Fibroblast of skin of back (primary cell): ENCODE measurements around the gene CD22.
"Not testable (repeated sequence)": the region's sequence is repeated elsewhere in the genome, so short reads cannot be mapped to it uniquely, and the experiment has no call there.

Experiments used
- DNase-seq: peaks from one replicate; pipeline ENCODE4 v3.0.0-alpha.2; 2013

CD22 gene

DNA sequence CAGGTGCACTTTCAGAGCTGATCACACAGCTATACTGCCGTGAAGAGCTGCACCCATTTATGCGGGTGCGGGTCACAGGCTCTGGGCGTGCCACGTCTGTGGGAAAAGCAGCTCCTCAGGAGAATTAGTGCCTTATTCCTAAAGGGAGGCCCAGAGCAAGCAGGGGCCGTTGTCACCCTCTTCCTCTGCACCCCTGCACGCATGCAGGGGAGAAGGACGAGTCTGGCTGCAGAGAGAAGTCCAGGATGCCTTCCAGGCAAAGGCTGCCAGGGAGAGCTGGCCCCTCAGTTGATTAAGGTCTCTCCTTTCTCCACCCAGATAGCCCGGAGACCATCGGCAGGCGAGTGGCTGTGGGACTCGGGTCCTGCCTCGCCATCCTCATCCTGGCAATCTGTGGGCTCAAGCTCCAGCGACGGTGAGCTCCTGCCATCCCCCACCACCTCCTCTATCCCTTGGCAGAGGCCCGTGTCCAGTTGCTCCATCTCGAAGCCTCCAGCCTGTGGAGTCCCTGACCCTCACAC is 15.6 kb downstream of the CD22 start:
- no peak for DNase-seq

DNA sequence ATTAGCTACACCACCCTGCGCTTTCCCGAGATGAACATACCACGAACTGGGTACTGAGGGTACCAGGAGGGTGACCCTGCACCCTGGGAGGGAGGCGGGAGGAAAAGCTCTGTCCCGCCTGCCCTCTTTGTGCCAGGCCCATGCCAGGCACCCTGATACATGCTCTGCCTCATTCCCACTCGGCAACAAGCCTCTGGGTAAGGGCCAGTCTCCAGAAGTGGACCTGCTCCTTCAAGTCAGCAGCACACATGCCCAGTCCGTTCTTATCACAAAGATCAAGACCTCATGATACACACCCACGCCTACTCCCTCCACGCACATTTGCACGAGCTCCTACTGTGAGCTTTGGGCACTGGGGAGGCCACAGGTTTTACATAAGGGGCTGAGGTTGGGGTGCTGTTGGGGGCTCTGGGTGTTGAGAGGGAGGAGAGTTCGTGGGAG is 16.7 kb downstream of the CD22 start:
- DNase-seq, result no peak

DNA sequence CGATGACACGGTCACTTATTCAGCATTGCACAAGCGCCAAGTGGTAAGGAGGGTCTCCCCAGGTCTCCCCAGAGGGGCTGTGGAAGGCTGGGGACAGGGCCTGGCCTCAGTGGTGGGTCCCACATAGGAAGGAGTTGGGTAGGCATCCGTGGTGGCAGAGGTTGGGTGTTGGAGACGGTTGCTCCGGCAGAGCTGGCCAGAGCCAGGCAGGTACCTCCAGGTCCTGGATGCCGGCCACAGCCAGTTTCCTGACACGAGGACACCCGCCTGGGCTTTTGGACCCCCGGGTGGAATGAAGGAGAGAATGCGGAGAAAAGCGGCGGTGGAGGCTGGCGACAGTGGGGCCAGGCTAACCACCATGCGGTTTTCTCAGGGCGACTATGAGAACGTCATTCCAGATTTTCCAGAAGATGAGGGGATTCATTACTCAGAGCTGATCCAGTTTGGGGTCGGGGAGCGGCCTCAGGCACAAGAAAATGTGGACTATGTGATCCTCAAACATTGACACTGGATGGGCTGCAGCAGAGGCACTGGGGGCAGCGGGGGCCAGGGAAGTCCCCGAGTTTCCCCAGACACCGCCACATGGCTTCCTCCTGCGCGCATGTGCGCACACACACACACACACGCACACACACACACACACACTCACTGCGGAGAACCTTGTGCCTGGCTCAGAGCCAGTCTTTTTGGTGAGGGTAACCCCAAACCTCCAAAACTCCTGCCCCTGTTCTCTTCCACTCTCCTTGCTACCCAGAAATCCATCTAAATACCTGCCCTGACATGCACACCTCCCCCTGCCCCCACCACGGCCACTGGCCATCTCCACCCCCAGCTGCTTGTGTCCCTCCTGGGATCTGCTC is 17.4 kb downstream of the CD22 start:
- no peak for DNase-seq

DNA sequence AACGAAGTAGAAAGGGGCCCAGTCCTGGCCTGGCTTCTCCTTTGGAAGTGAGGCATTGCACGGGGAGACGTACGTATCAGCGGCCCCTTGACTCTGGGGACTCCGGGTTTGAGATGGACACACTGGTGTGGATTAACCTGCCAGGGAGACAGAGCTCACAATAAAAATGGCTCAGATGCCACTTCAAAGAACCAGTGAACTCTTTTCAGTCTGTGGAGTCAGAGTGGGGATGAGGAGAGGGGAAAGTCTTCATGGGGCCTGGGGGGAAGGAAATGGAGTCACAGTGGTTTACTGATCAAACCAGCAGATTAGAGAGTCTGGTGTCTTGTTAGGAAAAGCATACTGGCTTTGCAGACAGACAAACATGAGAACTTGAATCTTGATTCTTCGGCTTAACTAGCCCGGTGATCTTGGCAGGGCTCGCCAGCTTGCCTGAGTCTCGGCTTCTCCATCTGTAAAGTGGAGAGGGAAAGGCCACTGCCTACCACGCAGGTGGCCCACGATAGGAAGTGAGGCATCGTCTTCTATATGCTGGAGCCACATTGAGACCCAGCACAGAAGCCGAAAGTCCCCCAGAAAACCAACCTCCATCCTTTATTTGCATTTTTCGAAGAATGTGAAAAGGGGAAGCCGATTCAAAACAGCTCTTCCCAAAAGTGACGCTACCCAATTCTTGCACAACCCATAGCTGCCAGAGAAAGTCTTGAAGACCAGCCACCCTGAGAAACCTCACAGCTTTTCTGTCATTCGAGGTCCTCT is 18.4 kb downstream of the CD22 start, which contains the start of gene FFAR1:
Gene FFAR1 (plus strand): TSS at position 732 of the 759 bp plus-strand sequence. CDS start 3,650 bp downstream, outside the sequence.
- no peak for DNase-seq

DNA sequence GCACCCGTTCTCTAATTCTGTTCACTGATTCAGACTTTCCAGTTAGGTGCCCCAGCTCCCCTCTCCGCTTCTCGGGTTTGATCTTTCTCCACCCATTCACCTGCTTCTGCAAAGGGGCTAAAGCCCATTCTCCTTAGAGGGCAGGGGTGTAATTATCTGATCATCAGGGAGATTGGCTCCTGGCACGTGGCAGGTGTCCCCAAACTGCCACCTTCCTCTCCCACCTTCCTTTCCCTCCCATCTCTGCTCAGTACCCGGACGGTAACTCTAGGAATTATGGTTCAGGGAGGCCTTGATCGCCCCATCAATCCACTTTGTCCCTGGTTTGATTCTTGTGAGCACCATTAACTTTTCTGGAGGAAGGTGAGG is 18.9 kb downstream of the CD22 start:
- DNase-seq, result no peak

DNA sequence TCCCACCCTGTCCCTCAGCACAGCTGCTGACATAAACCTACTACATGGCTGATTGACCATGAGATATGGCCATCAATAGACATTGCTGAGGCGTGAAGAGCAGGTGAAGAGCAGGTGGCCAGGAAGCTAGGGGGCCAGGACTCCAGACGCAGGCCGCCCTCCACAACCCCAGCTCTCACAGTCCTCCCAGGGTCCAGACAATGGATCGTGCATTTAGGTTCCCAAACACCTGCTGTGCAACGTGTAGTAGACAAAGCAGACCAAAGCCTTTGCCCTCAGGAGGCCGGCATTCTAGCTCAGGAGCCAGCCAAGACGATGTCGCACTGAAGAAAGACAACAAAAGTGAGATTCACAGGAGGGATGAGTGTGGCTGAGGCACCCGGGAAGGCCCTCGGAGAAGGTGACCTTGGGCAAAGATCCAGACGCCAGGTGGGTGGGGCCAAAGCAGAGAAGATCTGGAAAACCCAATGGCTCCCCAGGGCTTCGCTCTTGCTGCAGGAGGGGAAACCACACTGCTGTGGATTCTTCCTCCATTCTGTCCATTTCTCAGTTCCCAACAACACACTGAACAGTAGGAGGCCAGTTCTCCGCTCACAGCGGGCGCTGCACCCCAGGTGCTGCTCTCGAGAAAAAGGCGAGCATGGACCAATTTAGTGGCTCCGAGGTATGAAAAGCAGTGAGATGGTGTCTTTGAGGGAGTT is 20.1 kb downstream of the CD22 start:
- no peak for DNase-seq

DNA sequence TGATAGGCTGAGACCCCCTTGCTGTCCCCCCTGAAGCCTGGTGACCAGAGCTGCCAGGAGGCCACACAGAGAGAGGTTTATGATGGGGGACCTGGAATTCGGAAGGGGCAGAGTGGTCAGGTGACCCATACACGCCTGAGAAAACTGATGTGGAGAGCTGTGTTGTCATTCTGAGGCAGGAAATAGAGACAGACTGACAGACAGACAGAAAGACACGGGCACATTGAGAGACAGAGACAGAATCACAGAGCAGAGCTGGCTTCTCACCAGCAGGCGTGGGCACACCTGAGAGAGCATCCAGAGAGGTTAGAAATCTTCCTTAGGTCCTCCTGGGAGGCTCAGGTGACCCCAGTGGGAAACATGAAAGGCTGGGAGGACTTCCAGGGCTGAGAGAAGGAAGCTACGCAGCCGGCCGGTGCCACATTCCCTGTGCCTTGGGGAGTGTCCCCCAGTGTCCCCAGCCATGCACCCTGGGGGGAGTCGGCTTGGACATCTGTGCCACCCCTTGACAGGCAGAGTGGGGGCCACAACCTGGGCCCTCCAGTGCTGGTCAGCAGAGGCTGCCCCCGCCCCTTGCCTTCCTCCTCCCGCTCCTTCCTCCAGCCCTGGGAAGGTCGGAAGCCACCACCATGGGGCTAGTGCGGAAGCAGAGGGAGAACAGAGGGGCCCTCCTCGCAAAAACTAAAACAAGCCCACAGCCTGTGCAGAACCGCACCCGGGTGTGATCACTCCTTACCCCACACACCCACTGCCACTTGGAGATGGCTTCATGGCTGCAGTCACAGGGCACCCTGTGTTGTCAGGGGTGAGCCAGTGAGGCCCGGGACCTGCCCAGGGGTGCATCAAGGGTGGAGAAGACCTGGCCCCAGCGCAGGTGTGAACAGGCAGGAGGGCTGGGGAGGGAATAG is 20.9 kb downstream of the CD22 start:
- no peak for DNase-seq

DNA sequence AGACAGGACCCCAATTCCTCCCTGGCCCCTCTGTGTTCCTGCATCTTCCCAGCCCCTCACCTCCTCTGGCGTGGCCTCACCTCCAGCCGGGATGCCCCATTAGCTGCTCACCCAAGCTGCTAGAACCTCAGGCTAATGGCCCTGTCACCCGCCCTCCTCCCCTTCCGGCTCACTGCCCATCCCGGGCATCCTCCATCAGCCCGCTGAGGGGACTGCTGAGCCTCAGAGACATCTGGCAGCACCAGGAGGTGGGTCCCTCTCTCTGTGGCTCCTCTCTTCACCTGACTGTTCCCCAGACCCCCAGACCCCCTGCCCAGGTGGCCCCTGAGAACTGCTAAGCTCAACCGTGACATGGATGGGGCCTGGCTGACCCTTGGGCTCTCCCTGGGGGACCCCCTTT is 21.6 kb downstream of the CD22 start:
- DNase-seq, result no peak

DNA sequence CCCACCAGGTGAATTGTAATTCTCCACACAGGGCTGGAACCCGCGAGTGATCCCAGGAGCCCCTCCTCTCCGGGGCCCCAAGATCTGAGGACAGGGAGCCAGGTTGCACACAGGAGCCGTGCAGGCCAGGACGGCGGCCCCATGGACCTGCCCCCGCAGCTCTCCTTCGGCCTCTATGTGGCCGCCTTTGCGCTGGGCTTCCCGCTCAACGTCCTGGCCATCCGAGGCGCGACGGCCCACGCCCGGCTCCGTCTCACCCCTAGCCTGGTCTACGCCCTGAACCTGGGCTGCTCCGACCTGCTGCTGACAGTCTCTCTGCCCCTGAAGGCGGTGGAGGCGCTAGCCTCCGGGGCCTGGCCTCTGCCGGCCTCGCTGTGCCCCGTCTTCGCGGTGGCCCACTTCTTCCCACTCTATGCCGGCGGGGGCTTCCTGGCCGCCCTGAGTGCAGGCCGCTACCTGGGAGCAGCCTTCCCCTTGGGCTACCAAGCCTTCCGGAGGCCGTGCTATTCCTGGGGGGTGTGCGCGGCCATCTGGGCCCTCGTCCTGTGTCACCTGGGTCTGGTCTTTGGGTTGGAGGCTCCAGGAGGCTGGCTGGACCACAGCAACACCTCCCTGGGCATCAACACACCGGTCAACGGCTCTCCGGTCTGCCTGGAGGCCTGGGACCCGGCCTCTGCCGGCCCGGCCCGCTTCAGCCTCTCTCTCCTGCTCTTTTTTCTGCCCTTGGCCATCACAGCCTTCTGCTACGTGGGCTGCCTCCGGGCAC is 22.6 kb downstream of the CD22 start:
- no peak for DNase-seq

DNA sequence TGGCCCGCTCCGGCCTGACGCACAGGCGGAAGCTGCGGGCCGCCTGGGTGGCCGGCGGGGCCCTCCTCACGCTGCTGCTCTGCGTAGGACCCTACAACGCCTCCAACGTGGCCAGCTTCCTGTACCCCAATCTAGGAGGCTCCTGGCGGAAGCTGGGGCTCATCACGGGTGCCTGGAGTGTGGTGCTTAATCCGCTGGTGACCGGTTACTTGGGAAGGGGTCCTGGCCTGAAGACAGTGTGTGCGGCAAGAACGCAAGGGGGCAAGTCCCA is 23.1 kb downstream of the CD22 start:
- DNase-seq, result no peak

DNA sequence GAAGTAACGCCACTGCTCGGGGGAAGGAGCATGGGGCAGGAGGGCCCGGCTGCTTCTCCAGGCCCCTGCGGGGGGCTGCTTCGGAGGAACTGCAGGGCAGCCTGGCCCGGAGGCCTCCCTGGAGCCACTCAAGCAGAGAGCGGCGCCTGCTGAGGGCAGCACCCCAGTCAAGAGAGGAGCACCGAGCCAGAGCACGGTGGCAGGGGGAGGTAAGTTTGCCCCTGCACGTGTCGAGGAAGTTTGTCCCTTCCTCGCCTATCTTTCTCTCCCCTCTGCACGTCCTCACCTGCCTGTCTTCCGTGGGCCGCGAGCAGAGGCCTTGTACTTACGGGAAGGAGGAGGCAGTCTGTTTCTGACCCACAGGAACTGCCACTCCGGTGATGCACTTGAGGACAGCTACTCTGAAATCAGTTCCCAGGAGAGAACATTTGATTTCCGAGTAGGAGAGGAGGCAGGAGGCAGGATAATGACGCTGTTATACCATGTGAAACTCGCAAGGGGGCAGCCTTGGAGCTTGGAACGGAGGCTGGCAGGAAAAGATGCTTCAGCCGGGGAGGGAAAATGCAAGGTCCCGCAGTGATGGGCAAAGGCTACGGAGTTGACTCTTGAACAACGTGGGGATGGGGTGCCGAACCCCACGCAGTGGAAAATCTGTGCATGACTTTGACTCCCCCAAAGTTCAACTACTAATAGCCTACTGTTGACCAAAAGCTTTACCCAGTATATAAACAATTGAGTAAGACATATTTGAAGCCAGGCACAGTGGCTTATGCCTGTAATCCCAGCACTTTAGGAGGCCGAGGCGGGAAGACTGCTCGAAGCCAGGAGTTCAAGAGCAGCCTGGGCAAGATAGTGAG is 23.7 kb downstream of the CD22 start:
- peak; percentile 82 for DNase-seq

DNA sequence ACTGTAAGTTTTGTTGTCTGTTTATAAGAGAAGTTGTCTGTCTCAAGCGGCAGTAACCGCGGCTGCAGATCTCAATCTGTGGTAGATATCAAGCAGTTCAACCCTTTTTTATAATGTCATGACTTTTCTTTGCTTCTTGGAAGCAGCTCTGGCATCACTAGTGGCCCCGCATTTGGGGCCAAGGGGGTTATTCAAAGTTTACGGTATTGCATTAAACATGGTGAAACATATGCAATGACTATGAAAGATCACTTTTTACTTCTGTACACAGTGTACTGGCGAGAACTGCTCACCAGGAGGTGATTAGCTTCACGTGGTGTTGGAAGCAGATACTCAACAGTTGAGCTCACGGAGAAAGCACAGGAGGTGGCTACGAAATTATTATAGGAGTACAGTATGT is 24.6 kb downstream of the CD22 start:
- no peak for DNase-seq

DNA sequence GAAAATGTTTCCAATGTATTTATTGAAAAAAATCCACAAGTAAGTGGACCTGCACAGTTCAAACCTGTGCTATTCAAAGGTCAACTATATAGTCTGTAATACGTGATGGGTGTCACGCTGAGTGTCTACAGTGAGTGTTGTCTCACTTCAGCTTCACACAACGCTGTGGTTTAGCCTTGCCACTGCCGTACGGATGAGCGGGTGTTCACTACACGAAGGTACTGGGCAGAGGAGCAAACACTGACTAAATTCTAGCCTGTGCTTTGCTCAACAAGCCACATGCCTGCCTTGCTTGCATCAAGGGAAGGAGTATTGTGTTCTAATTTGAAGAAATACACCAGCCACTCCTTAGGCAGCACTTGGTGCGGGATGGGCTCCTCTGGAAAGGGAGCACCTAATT is 25.9 kb downstream of the CD22 start:
- DNase-seq, result no peak

DNA sequence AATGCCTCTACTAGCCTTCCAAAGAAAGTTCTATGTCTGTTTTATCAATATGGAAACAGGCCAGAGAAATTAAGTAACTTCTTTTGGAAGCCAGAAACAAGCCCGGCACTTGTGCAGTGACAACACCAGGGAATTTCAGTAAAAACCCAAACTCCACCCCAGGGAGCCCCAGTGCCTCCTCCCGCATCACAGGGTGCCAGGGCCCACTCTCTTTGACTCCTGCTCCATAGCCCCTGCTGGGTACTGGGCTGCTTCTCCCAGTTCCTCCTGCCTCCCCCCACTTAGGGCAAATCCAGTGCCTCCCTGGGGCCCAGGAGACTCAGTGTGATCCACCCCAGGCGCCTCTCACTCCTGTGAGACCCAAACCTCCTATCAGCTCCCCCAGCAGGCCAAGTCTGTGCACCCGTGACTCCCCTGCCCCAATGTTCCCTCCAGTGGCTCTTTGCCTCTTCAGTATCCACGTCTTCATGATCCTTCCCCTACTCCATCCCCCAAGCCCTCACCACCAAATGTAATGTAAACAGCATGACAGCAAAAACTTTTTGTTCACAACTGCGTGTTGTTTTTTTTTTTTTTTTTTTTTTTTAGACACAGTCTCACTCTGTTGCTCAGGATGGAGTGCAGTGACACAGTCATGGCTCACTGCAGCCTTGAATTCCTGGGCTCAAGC is 26.9 kb downstream of the CD22 start:
- DNase-seq, result no peak

DNA sequence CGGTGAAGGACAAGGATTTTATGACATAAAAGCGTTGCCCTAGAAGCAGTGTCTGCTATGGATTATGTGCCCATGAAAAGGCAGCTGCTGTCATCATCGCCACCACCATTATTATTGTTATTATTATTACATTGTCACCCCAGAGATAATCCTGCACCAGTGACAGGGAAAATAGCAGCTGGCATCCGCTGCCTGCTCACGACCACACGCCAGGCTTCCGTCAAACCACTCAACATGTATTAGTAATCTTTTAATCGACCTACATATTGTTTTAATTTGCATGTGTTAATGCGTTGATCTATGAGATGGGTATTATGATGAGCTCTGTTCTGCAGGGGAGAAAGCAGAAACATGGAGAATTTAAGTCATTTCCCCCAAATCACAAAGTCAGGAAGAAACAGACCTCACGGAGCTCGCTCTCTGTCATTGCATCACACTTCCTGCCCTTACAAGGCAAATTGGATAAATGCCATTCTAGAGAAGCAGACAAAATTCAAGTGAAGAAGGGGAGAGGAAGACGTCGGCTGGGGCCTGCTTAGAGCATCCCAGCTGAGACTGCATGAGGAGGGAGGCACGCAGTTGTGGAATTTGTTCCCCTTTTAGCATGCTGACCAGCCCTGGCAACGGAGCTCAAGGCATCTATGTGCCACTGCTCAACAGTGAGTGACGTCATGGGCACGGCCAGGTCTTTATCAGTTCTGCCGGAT is 29.0 kb downstream of the CD22 start, which contains the start of gene FFAR3:
Gene FFAR3 (plus strand): TSS at position 594 of the 707 bp plus-strand sequence. CDS start 431 bp downstream, outside the sequence.
- DNase-seq, result peak; percentile 48

DNA sequence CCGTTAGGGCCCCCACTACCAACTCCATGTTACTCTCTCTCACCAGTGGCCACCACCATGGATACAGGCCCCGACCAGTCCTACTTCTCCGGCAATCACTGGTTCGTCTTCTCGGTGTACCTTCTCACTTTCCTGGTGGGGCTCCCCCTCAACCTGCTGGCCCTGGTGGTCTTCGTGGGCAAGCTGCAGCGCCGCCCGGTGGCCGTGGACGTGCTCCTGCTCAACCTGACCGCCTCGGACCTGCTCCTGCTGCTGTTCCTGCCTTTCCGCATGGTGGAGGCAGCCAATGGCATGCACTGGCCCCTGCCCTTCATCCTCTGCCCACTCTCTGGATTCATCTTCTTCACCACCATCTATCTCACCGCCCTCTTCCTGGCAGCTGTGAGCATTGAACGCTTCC is 29.8 kb downstream of the CD22 start:
- not testable (repeated sequence) for DNase-seq

DNA sequence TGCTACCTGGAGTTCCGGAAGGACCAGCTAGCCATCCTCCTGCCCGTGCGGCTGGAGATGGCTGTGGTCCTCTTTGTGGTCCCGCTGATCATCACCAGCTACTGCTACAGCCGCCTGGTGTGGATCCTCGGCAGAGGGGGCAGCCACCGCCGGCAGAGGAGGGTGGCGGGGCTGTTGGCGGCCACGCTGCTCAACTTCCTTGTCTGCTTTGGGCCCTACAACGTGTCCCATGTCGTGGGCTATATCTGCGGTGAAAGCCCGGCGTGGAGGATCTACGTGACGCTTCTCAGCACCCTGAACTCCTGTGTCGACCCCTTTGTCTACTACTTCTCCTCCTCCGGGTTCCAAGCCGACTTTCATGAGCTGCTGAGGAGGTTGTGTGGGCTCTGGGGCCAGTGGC is 30.4 kb downstream of the CD22 start:
- not testable (repeated sequence) for DNase-seq

DNA sequence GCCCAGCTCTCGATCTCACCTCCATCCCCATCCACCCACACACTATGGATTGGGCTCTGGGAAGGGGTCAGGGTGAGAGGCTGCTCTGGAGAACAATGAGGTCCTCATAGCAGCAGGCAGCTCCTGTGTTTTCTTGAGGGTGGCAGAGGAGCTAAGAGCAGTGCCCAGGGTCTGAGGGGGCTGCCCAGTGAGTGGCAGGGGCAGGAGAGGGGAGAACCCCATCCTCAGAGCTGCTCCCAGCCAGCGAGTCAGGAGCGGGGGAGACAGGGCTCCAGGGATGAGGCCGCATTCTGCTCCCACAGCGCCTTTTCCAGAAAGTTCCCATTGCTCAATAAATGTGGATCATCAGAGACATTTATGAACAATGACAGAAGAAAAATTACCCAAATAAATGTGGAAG is 31.1 kb downstream of the CD22 start:
- not testable (repeated sequence) for DNase-seq

DNA sequence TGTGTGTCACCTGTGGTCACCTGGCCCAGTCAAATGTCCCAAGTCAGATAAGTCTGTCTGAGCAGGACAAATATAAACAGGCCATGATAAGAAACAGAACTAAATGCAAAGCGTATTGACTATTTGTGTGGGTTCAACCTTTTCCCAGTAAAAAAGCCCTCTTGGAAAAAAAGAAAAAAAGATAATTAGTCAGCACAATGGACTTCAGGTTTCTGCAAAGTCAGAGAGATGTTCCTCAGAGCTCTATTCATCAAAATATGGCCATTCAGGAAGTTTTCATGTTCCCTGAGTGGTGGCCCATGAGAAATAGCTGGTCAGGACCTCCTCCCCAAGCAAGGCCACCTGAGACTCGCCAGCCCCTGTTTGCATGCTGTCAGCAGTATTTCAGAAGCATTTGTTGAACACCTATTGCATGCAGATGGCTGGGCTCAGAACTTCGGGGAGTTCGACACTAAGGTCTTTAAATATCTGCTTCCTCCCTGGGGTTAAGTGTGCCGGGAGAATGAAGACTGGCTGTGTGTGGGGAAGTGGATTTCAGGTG is 32.0 kb downstream of the CD22 start:
- no peak for DNase-seq
